ENCODE data around the gene ZNF20.
"Not testable (repeated sequence)": the region's sequence is repeated elsewhere in the genome, so short reads cannot be mapped to it uniquely, and the experiment has no call there.

The ZNF20 gene

DNA sequence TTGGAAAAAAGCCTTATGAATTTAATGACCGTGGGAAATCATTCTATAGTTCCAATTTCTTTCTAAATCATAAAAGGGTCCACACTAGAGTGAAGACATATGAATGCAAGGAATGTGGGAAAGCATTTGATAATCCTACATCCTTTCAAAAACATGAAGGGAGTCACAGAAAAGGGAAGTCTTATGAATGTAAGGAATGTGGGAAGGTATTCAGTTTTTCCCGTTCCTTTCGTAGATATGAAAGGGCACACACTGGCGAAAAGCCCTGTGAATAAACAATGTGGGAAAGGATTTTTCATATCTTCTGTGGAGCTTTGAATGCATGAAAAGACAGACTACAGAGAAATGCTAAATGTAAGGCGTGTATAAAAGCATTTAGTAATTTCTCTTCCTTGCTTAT, 27.0 kb downstream of the ZNF20 start:
- in situ Hi-C loops (cut with MboI; ENCODE audit: low sequenced_read_pairs): no loop called here

DNA sequence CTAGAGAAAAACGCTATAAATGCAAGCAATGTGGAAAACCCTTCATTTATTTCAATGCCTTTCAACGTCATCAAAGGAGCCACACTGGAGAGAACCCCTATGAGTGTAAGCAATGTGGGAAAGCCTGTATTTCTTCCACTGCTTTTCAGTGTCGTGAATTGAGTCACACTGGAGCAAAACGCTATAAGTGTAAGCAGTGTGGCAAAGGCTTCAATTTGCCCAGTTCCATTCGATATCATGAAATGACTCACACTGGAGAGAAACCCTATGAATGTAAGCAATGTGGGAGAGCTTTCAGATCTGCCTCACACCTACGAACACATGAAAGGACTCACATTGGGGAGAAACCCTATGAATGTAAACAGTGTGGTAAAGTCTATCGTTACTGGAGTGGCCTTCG, 27.4 kb downstream of the ZNF20 start:
- in situ Hi-C loops (cut with MboI; ENCODE audit: low sequenced_read_pairs): no loop called here

DNA sequence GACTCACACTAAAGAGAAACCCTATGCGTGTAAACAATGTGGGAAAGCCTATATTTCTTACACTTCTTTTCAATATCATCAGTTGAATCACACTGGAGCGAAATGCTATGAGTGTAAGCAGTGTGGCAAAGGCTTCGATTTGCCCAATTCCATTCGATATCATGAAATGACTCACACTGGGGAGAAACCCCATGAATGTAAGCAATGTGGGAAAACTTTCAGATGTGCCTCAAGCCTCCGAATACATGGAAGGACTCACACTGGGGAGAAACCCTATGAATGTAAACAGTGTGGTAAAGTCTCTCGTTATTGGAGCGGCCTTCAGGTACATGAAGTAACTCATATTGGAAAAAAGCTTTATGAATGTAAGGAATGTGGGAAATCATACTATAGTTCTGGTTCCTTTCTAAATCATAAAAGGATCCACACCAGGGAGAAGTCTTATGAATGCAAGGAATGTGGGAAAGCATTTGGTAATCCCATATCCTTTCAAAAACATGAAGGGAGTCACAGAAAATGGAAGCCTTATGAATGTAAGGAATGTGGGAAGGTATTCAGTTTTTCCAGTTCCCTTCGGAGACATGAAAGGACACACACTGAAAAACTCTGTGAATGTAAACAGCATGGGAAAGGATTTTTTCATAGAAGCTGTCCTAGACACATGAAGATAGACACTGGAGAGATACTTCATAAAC, 28.1 kb downstream of the ZNF20 start:
- in situ Hi-C loops (cut with MboI; ENCODE audit: low sequenced_read_pairs): no loop called here

DNA sequence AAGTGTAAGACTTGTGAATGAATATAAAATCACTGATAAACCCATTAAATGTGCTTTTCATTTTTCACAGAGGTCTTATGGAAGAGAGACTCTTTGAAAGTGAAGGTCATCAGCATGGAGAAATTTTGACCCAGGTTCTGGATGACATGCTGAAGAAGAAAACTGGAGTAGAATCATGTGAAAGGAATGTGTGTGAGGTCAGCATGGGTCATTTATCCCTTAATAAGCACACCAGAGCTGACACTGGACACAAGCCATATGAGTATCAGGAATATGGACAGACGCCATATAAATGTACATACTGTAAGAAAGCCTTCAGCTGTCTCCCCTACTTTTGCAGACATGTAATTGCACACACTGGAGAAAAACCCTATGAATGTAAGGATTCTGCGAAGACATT, 29.0 kb downstream of the ZNF20 start:
- in situ Hi-C loops (cut with MboI; ENCODE audit: low sequenced_read_pairs): no loop called here

DNA sequence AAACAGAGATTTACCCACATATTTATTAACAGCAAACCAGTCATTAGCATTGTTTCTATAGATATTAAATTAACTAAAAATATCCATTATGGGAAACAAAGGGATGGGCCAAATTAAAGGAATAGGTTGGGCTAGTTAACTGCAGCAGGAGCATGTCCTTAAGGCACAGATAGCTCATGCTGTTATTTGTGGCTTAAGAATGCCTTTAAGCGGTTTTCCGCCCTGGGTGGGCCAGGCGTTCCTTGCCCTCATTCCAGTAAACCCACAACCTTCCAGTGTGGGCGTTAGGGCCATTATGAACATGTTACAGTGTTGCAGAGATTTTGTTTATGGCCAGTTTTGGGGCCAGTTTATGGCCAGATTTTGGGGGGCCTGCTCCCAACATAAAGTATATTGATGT, 36.2 kb downstream of the ZNF20 start:
- in situ Hi-C loops (cut with MboI; ENCODE audit: low sequenced_read_pairs): not testable (repeated sequence)

DNA sequence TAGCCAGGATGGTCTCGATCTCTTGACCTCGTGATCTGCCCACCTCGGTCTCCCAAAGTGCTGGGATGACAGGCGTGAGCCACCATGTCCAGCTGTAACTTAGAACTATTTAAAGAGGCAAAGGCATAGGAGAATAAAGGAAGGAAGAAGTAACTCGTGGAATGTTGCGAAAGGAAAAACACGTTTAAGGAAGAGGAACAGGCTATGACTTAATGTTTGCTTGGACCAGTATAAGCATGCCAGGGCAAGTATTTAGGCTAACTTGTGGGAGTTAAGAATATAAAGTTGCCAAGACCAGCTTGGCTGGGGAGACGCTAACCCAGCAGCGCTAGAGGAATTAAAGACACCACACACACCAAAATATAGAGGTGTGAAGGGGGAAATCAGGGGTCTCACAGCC, 42.1 kb downstream of the ZNF20 start:
- in situ Hi-C loops (cut with MboI; ENCODE audit: low sequenced_read_pairs): no loop called here

DNA sequence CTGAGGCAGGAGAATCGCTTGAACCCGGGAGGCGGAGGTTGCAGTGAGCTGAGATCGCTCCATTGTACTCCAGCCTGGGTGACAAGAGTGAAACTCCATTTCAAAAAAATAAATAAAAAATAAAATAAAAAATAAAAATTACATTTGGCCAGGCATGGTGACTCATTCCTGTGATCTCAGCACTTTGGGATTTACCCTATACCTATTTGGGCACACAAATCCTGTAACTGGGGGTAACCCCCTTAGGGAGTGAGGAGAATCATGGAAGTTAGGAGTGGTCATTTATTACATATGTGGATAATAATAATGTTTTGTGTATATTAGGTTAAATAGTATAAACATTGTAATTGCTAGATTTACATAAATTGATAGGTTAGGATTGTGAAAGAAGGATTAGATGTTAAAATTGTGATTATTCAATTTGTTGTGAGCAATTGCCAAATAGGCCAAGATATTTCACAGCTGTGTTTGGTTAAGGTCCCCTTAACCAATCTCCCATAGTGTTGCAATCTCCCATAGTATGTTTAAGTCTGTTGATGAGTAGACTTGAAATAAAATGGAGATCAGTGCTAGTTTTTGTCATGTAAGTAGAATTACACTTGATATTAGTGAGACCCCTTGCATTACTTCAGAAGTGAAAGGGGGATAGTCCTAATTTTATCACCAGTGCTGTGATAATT, 44.9 kb downstream of the ZNF20 start:
- in situ Hi-C loops (cut with MboI; ENCODE audit: low sequenced_read_pairs): no loop called here

DNA sequence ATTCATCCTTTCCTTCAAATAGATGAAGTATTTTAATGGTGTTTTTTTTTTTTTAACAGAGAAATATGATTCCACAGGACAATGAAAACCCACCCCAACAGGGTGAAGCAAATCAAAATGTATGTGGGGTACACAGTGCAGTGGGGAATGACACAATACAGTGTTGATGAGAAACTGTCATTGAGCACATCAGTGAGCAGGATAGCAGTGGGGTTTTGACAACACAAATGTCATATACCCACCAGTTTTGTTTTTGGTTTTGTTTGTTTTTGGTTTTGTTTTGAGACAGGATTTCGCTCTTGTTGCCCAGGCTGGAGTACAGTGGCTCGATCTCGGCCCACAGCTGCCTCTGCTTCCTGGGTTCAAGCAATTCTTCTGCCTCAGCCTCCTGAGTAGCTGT, 46.4 kb downstream of the ZNF20 start:
- in situ Hi-C loops (cut with MboI; ENCODE audit: low sequenced_read_pairs): no loop called here

DNA sequence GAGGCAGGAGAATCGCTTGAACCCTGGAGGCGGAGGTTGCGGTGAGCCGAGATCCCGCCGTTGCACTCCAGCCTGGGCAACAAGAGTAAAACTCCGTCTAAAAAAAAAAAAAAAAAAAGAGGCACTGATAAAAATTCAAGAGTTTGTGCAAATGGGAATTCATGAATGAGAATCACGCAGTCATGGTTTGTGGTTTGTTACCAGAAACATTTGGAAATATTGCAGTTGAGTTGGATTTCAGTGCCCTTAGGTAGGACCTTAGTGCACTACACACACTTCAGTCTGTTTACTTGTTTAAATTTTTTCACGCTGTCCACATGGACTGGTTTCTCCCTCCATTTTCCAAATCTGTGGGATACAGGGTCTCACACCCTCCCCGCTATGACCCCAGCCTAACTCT, 47.2 kb downstream of the ZNF20 start:
- in situ Hi-C loops (cut with MboI; ENCODE audit: low sequenced_read_pairs): no loop called here

DNA sequence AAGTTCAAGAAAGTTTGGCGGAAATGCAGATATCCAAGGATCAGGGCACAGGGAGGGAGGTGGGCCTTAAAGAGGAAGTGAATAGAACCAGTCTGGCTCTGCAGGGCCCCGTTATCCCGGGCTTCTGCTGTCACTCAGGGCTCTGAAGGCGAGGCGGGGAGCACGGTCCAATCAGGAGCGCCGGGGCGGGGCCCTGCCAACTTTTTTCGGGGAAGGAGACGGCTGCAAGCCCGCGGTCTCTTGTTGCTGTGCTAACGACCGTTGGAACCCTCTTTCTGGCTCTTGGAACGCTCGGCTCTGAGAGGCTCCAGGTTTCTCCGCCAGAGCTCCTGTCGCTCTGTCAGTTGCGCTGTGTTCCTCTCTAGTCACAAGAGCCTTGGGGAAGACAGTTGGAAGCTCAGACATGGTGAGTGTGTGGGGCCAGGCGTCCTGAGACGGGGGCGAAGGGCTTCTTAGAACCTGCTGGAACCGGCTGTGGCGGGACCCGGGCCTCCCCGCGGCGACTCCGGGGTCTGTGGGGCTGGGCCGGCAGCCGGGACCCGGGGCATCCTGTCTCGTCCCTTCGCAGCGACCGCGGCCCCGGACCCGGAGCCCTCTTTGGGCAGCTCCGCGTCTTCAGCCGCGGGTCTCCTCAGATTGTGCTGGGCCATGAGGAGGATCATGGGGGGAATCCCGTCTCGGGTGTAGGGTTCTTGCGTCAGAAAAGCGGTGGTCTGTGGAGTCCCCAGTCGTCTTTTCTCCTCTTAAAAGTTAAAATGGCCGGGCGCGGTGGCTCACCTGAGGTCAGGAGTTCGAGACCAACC, 47.9 kb downstream of the ZNF20 start:
- in situ Hi-C loops (cut with MboI; ENCODE audit: low sequenced_read_pairs): no loop called here

DNA sequence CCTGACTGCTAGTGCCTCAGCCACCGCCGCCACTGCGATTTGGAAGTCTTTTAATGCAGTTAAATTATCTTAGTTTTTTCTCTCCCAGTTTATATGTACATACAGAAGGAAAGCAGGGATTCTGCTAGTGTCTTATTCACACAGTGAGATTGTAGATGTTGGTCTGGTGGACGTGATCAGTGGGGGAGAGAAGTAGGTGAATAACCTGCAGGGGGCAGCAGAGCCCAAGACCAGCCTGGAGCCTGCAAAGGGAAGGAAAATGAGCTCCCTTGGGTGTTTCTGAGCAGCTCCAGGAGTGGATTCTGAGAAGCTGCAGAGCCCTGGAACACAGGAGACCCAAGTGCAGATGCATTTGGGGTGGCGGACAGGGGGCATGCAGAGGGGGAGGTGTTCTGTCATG, 49.3 kb downstream of the ZNF20 start:
- in situ Hi-C loops (cut with MboI; ENCODE audit: low sequenced_read_pairs): no loop called here

DNA sequence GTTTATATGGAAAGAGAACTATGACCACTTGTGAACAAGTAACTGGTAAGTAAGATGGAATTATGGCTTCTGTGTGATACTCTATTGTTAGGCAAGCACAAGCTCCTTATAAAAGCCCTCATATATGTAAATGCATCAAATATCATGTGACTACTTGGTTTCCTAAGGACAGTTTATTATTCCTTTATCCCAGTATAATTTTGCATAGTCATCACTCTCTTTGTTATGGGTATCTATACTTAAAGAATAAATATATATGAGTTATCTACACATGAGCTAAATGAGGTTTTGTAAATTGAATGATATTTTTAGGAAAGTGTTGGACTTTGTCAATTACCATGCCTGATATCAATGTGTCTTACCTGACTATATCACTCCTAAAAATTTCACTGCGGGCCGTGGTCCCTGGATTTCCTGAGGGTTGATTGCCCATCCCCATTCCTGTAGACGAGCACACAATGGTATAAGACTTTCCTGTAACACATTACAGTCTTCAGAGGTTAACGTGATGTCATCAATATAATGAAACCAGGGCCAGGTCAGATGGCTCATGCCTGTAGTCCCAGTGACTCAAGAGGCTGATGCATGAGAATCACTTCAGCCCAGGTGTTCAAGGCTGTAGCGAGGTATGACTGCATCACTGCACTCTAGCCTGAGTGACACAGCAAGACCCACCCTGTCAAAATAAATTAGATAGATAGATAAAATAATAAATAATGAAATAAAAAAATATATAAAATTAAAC, 54.9 kb downstream of the ZNF20 start:
- in situ Hi-C loops (cut with MboI; ENCODE audit: low sequenced_read_pairs): no loop called here

DNA sequence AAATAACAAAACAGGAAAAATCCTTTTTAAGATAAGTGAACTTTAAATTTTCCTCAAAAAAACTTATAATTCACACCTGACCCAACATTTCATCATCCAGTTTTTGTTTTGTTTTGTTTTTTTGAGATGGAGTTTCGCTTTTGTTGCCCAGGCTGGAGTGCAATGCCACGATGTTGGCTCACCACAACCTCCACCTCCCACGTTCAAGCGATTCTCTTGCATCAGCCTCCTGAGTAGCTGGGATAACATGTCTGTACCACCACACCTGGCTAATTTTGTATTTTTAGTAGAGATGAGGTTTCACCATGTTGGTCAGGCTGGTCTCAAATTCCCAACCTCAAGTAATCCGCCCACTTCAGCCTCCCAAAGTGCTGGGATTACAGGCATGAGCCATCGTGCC, 56.8 kb downstream of the ZNF20 start:
- in situ Hi-C loops (cut with MboI; ENCODE audit: low sequenced_read_pairs): not testable (repeated sequence)

Data from HL-60/S4 (cell line).